SK-N-SH (cell line): ENCODE results near the gene FAM131A. TPM values are rescaled to one million over a fixed set of nuclear protein-coding genes. Genes with fewer than 3 reads are reported as not detected.

Experiments used
- CTCF ChIA-PET: fragments of 300-600, 350-600 bp; formaldehyde crosslinking; extraction: SDS; loops from one replicate; lab custom pipeline; 2021; lab: Yijun Ruan, JAX
- POLR2A ChIA-PET: fragments of 350-600 bp; sonication (Branson Sonifier 250); formaldehyde crosslinking; extraction: SDS; loops from one replicate; lab custom pipeline; 2020; ENCODE audit warnings: antibody characterized with exemption, inconsistent platforms; lab: Yijun Ruan, JAX
- DNase-seq: peaks from one replicate; pipeline ENCODE4 v3.0.0; 2012
- H2AFZ ChIP-seq: fragments of 200-600 bp; sonication (generic); 2 replicates; pipeline ENCODE4 v1.8.1; 2016; ENCODE audit warnings: antibody characterized with exemption, mild to moderate bottlenecking, low read depth
- H3F3A ChIP-seq: fragments of 200-600 bp; sonication (generic); replicated peaks from 2 replicates; pipeline ENCODE3; 2016; ENCODE audit warnings: antibody characterized with exemption, mild to moderate bottlenecking; ENCODE audit not compliant: insufficient read depth
- H3K27ac ChIP-seq, 2 experiments: fragments of 200-500 bp in 1 of 2; fragments of 200-600 bp in 1 of 2; sonication (Bioruptor generic) in 1 of 2; sonication (generic), shearing (Covaris generic) in 1 of 2; 2 replicates each; pipeline versions ENCODE4 v1.5.1 to v1.6.1; 2014 to 2016; ENCODE audit warnings: low read depth in 2 of 2, inconsistent platforms in 1 of 2, low read length in 1 of 2, mild to moderate bottlenecking in 1 of 2, mixed read lengths in 1 of 2
- H3K27me3 ChIP-seq: fragments of 200-600 bp; sonication (generic), shearing (Covaris generic); 2 replicates; pipeline ENCODE4 v1.6.1; 2016; ENCODE audit warnings: mixed run types; ENCODE audit not compliant: insufficient read depth
- H3K36me3 ChIP-seq, 2 experiments: fragments of 200-500 bp in 1 of 2; fragments of 200-600 bp in 1 of 2; sonication (Bioruptor generic) in 1 of 2; sonication (generic) in 1 of 2; replicated peaks in 1 of 2; 2 replicates each; pipeline versions ENCODE3 to v1.5.1; 2014 to 2016; ENCODE audit warnings: low read length in 1 of 2, mild to moderate bottlenecking in 1 of 2; ENCODE audit not compliant: insufficient read depth in 2 of 2, control insufficient read depth in 1 of 2
- H3K4me1 ChIP-seq, 2 experiments: fragments of 200-500 bp in 1 of 2; fragments of 200-600 bp in 1 of 2; sonication (Bioruptor generic) in 1 of 2; sonication (generic), shearing (Covaris generic) in 1 of 2; 2 replicates each; pipeline versions ENCODE4 v1.5.1 to v1.6.1; 2014 to 2016; ENCODE audit warnings: low read depth in 1 of 2, low read length in 1 of 2, mixed run types in 1 of 2; ENCODE audit not compliant: insufficient read depth in 2 of 2, control insufficient read depth in 1 of 2
- H3K4me2 ChIP-seq: fragments of 200-600 bp; sonication (generic), shearing (Covaris generic); 2 replicates; pipeline ENCODE4 v1.6.1; 2017; ENCODE audit warnings: mixed run types
- H3K4me3 ChIP-seq, 2 experiments: fragments of 200-500 bp in 1 of 2; fragments of 200-600 bp in 1 of 2; sonication (Bioruptor generic) in 1 of 2; sonication (generic), shearing (Covaris generic) in 1 of 2; 2 replicates each; pipeline versions ENCODE4 v1.5.1 to v1.8.1; 2014 to 2016; ENCODE audit warnings: low read depth in 2 of 2, inconsistent platforms in 1 of 2, low read length in 1 of 2, mild to moderate bottlenecking in 1 of 2, mixed read lengths in 1 of 2, moderate library complexity in 1 of 2
- H3K79me2 ChIP-seq: fragments of 200-600 bp; sonication (generic); 2 replicates; pipeline ENCODE4 v1.8.1; 2017; ENCODE audit warnings: mild to moderate bottlenecking; ENCODE audit not compliant: insufficient read depth
- H3K9ac ChIP-seq: fragments of 200-600 bp; sonication (generic); 2 replicates; pipeline ENCODE4 v1.6.1; 2017; ENCODE audit warnings: mixed run types
- H3K9me2 ChIP-seq: fragments of 200-600 bp; sonication (generic); 2 replicates; pipeline ENCODE4 v1.6.1; 2017; ENCODE audit warnings: mixed run types
- H3K9me3 ChIP-seq: fragments of 200-600 bp; sonication (generic); 2 replicates; pipeline ENCODE4 v1.6.1; 2017; ENCODE audit warnings: mixed run types, mild to moderate bottlenecking, moderate library complexity
- H4K20me1 ChIP-seq: fragments of 200-600 bp; sonication (generic); 2 replicates; pipeline ENCODE4 v1.6.1; 2017; ENCODE audit warnings: mild to moderate bottlenecking, mixed run types; ENCODE audit not compliant: insufficient read depth
- FOXJ3 ChIP-seq: sonication (generic); formaldehyde crosslinking; IDR thresholded peaks from 2 replicates; pipeline ENCODE4 v1.5.1; 2020; ENCODE audit warnings: mild to moderate bottlenecking, missing genetic modification reagents
- GATA2 ChIP-seq: sonication (generic); formaldehyde crosslinking; IDR thresholded peaks from 2 replicates; pipeline ENCODE4 v1.5.0; 2020; ENCODE audit warnings: mild to moderate bottlenecking, missing genetic modification reagents
- MXI1 ChIP-seq: IDR thresholded peaks from 2 replicates; pipeline ENCODE4 v1.6.1; 2012; ENCODE audit warnings: mild to moderate bottlenecking, low read depth, low read length, improper control_type of control experiment
- PBX3 ChIP-seq: IDR thresholded peaks from 2 replicates; pipeline ENCODE4; 2012
- RCOR1 ChIP-seq: fragments of 150-350 bp; IDR thresholded peaks from 2 replicates; pipeline ENCODE4 v1.6.1; 2017; ENCODE audit warnings: antibody characterized with exemption, low read length
- SIN3A ChIP-seq: IDR thresholded peaks from 2 replicates; pipeline ENCODE4 v1.6.1; 2012; ENCODE audit warnings: low read depth, mild to moderate bottlenecking, low read length, moderate library complexity, borderline replicate concordance
- SMC3 ChIP-seq: IDR thresholded peaks from 2 replicates; pipeline ENCODE4 v1.6.1; 2012; ENCODE audit warnings: low read depth, low read length, improper control_type of control experiment
- TEAD4 ChIP-seq: IDR thresholded peaks from 2 replicates; pipeline ENCODE4 v1.4.0; 2012; ENCODE audit warnings: mild to moderate bottlenecking, borderline replicate concordance; ENCODE audit not compliant: insufficient read depth
- WGBS: methylation state at CpG from one replicate; pipeline ENCODE4 v1.1.6; 2017; ENCODE audit warnings: low lambda C conversion rate; 5-methylcytosine and 5-hydroxymethylcytosine counted together
- polyA plus RNA-seq, 3 experiments: library from polyadenylated mRNA; depleted of rRNA; stranded (reverse); fragments of >200 nt; gene quantifications; 2 replicates each; pipeline ENCODE4 v1.2.3, GENCODE V29; 2012

The FAM131A gene
- polyA plus RNA-seq, 1 of the 3 experiments (the other 2 are of a cell fraction): 31.6 TPM

DNA sequence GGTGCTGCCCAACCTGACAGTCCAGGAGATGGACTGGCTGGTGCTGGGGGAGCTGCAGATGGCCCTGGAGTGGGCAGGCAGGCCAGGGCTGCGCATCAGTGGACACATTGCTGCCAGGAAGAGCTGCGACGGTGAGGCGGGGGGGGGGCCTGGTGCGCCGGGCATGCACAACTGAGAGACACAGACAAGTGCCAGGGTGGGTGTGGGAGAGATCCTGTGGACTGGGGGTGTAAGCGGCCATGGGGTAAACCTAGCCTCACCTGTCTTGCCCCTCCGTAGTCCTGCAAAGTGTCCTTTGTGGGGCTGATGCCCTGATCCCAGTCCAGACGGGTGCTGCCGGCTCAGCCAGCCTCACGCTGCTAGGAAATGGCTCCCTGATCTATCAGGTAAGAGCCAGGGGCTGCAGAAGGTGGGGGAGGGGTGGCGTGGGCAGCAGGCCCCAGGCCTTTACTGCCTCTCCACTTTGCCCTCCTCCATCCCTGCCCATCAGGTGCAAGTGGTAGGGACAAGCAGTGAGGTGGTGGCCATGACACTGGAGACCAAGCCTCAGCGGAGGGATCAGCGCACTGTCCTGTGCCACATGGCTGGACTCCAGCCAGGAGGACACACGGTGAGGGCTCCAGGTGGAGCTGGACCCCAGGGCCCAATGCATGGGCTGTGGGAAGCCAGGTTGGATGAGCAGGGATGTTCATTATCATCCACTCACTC is 45.8 kb downstream of the FAM131A start:
- H3K9ac ChIP-seq: no peak overlapping the region
- 71% methylated on average over 9 of the region's 15 CpGs for WGBS
- H3K79me2 ChIP-seq: no peaks in the 10 kb centered on the region
- peaks cover 0 to 12% of the 10 kb centered on the region in 2 experiments; a peak in 1 of 4 replicates for H3K4me1 ChIP-seq
- H2AFZ ChIP-seq: no peak overlapping the region
- no peaks in the 10 kb centered on the region for H3K9me2 ChIP-seq
- DNase-seq: peak; percentile 54
- H3F3A ChIP-seq: peaks cover 4% of the 10 kb centered on the region
- H3K27ac ChIP-seq: no peak overlapping the region
- TF ChIP-seq FOXJ3 (CRISPR knock-in tag): no peak
- TF ChIP-seq, all 33 proteins: peak for 0
- Histone ChIP-seq H3K4me2 (no peak overlapping the region), H3K36me3 (no peaks in the 10 kb centered on the region), H3K27me3 (peaks cover 7% of the 10 kb centered on the region; the same call in 1 of the 2 replicates), H4K20me1 (no peaks in the 10 kb centered on the region), H3K4me3 (no peak overlapping the region), H3K9me3 (no peaks in the 10 kb centered on the region)
- ChIA-PET CTCF (interaction anchor here (2.8 to 3.8 kb wide), 2 partner anchors 11 to 131 kb away, joined by 16 to 19 read pairs; no protein-coding TSS in a partner anchor), POLR2A (interaction anchor here (1.3 kb wide), 1 partner anchor 11 kb away, joined by 3 read pairs; no protein-coding TSS in a partner anchor)

GRCh38 chr3:184384342-184384741 is 46.9 kb downstream of the FAM131A start:
- DNase-seq: no peak
- POLR2A ChIA-PET: no interaction called here
- no peak overlapping the region for H3K4me2 ChIP-seq
- H3K36me3 ChIP-seq: no peaks in the 10 kb centered on the region
- H4K20me1 ChIP-seq: no peaks in the 10 kb centered on the region
- no peak overlapping the region for H3K4me3 ChIP-seq
- CTCF ChIA-PET: interaction anchor here (1.0 to 3.8 kb wide), 4 partner anchors 13 to 141 kb away, joined by 3 to 19 read pairs (median 10); no protein-coding TSS in a partner anchor
- no peaks in the 10 kb centered on the region for H3K9me2 ChIP-seq
- no peak for TF ChIP-seq SIN3A
- no peak for TF ChIP-seq SMC3
- no peak for TF ChIP-seq TEAD4
- no peak for TF ChIP-seq RCOR1
- no peak for TF ChIP-seq MXI1
- TF ChIP-seq GATA2 (CRISPR knock-in tag): no peak
- no peak for TF ChIP-seq PBX3
- TF ChIP-seq, all 33 proteins: peak for 0
- H3K27ac ChIP-seq: no peak overlapping the region
- peaks cover under 1% of the 10 kb centered on the region for H3F3A ChIP-seq
- H3K79me2 ChIP-seq: no peaks in the 10 kb centered on the region
- H2AFZ ChIP-seq: no peak overlapping the region
- no peaks in the 10 kb centered on the region for H3K9me3 ChIP-seq
- H3K27me3 ChIP-seq: no peaks in the 10 kb centered on the region
- H3K4me1 ChIP-seq: peaks cover 0 to 5% of the 10 kb centered on the region in 2 experiments; a peak in 1 of 4 replicates
- H3K9ac ChIP-seq: no peak overlapping the region
- 49% methylated on average over 3 of the region's 9 CpGs for WGBS
